ENCODE measurements around the gene CFAP100.
A peak's percentile ranks its signal among the peaks of the same experiment; 100 is the strongest.

CFAP100 gene

DNA sequence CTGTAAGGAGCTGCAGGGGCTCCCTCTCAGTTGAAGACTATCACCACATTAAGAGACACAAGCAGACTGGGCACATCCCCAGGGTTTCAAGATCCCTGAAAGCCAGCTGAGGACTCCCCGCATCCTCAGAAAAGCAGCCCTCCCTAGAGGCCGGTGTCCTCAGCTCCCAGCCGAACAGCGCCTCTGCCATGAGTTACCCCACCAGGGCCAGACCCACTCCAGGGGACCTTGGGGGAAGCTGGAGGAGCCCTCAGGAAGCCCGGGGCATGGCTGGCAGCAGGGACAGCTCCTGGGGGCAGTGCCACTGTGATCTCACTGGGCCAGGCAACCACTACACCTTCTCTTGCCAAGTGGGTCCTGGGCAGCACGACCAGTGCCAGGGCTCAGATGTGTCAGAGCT is 45.6 kb upstream of the CFAP100 start:
- TF ChIP-seq CTCF (IDR thresholded peaks at IDR 0.05; ENCODE audit: low read length, missing control alignments), result no peak
- DNase-seq (ENCODE audit: low read depth), result no peak
- no peak overlapping the region for H3K4me3 ChIP-seq (replicated peaks; ENCODE audit: low read depth, low read length)

- H3K4me3 ChIP-seq (replicated peaks; ENCODE audit: low read depth, low read length), result no peak overlapping the region
- no peak for DNase-seq (ENCODE audit: low read depth)
- TF ChIP-seq CTCF (IDR thresholded peaks at IDR 0.05; ENCODE audit: low read length, missing control alignments), result no peak
These were observed 44.9 kb upstream of the CFAP100 start for GRCh38 chr3:126349611-126350501.

DNA sequence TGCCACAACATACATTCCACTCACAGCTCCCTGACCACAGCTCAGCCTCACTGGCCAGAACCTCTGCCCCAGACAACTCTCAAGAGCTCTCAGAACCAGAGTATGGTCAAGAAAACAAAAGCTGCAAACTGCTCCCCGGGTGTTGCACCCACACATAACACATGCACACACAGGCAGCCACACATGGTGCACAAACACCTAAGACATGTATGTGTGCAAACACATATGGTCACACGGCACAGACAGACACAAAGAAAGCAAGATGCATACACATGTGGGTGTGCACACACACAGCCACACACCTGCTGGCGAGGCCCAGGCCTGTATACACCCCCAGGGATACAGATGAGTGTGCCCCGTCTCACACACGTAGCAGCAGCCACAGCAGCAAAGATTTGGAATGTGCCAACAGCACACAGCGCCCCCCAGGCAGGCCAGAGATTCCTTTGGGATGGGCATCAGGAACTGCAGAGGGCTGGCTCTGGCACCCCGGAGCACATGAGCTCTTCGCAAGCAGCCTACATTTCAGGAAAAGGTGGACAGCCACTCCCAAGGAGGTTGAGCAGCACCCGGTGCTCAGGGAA is 44.1 kb upstream of the CFAP100 start:
- DNase-seq (ENCODE audit: low read depth), result no peak
- TF ChIP-seq CTCF (IDR thresholded peaks at IDR 0.05; ENCODE audit: low read length, missing control alignments), result no peak
- no peak overlapping the region for H3K4me3 ChIP-seq (replicated peaks; ENCODE audit: low read depth, low read length)

DNA sequence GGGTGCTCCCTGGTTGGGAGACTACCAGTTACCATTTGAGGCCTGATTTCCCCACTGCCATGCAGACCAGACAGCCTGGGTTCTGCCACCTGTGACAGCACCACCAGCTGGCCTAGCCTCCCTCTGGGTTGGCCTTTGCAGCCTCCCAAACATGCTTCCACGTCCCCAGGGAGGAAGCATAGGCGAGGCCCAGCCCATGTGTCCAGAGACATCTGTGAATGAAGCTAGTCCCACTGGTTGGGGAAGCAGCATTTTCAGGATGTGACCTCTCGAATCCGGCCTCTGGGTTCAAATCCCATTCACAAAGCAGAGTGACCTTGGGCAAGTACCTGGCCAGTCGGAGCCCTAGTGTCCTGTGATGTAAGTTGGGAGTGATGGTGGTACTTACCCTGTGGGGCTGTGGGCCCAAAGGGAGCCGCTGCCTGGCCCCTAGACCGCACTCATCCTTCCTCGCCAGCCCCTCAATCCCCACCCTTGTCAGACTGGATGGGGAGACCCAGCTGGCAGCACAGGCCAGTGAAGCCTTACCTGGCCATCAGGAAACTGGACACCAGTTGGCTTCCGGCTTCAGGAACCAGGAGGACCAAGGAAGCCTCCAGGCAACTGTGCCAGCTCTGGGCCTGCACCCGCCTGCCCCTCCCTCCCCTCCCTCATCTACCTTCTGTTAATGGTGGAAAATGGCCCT is 43.5 kb upstream of the CFAP100 start:
- TF ChIP-seq CTCF (IDR thresholded peaks at IDR 0.05; ENCODE audit: low read length, missing control alignments), result no peak
- H3K4me3 ChIP-seq (replicated peaks; ENCODE audit: low read depth, low read length), result no peak overlapping the region
- no peak for DNase-seq (ENCODE audit: low read depth)

DNA sequence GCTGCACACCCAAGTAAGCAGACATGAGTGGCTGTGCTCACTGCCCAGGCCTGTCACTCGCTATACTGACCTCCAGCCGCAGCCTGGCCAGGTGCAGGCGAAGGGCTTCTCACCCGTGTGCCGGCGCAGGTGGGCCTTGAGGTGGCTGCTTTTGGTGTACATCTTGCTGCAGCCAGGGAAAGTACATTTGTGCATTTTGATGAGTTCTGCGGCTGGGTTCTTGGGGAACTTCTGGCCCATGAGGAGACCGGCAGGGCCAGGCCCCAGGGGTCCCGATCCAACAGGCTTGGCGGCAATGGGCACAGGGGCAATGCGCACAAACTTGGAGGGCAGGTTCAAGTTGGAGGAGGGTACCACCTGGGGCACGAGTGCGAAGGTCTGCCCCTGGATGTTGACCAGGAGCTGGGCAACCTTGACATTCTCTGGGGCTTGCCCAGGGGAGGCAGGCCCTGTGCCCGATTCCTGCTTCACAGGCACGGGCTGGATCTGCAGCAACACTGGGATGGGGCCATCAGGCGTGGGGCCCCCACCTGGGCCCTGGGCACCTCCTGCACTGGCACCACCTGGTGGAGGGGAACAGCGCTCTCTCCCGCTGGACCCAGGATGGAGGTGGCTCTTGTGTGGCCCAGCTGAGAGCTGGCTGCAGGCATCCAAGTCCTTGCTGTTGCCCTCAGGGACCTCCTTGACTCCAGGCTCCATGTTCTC is 42.8 kb upstream of the CFAP100 start:
- no peak for DNase-seq (ENCODE audit: low read depth)
- TF ChIP-seq CTCF (IDR thresholded peaks at IDR 0.05; ENCODE audit: low read length, missing control alignments), result no peak
- H3K4me3 ChIP-seq (replicated peaks; ENCODE audit: low read depth, low read length), result no peak overlapping the region

- TF ChIP-seq CTCF (IDR thresholded peaks at IDR 0.05; ENCODE audit: low read length, missing control alignments), result no peak
- DNase-seq (ENCODE audit: low read depth), result peak; percentile 16
- H3K4me3 ChIP-seq (replicated peaks; ENCODE audit: low read depth, low read length), result no peak overlapping the region
These were observed 41.9 kb upstream of the CFAP100 start for GRCh38 chr3:126352476-126353454.

Measured in fibroblast of pulmonary artery (primary cell).